BJ (cell line): ENCODE data around the gene SEL1L. TPM values are rescaled to one million over a fixed set of nuclear protein-coding genes. Genes with fewer than 3 reads are reported as not detected.

Experiments
- CTCF ChIA-PET: fragments of 350-600 bp; formaldehyde crosslinking; extraction: SDS; loops from one replicate; lab custom pipeline; 2021; ENCODE audit warnings: antibody characterized with exemption, inconsistent platforms; lab: Yijun Ruan, JAX
- POLR2A ChIA-PET: fragments of 300-600 bp; sonication (Branson Sonifier 250); formaldehyde crosslinking; extraction: SDS; loops from one replicate; lab custom pipeline; 2021; ENCODE audit warnings: antibody characterized with exemption; lab: Charles Lee
- DNase-seq: peaks from one replicate; pipeline ENCODE4 v3.0.0-alpha.2; 2011; ENCODE audit warnings: low read depth
- H3K27me3 ChIP-seq: 2 replicates; pipeline ENCODE4 v1.6.0; 2011; ENCODE audit warnings: low read length; ENCODE audit not compliant: control insufficient read depth, insufficient read depth
- H3K36me3 ChIP-seq: 2 replicates; pipeline ENCODE4 v1.5.1; 2011; ENCODE audit warnings: low read length; ENCODE audit not compliant: control insufficient read depth, insufficient read depth
- H3K4me3 ChIP-seq: 2 replicates; pipeline ENCODE4 v1.5.1; 2011; ENCODE audit warnings: low read depth, mild to moderate bottlenecking, control low read depth, low read length
- CTCF ChIP-seq: IDR thresholded peaks from 2 replicates; pipeline ENCODE4 v1.5.1; 2011; ENCODE audit warnings: low read depth, mild to moderate bottlenecking, control low read depth, inconsistent platforms, low read length, moderate library complexity; ENCODE audit not compliant: insufficient read depth
- polyA plus RNA-seq: library from polyadenylated mRNA; depleted of rRNA; stranded (reverse); fragments of >200 nt; gene quantifications from 2 replicates; pipeline ENCODE4 v1.2.3, GENCODE V29; 2011

SEL1L gene
- polyA plus RNA-seq, 1 experiment, result 21.7 TPM

GRCh38 chr14:81511111-81511904, 22.3 kb downstream of the SEL1L start:
- no peak for TF ChIP-seq CTCF
- ChIA-PET CTCF (no interaction called here), POLR2A (no interaction called here)
- H3K4me3 ChIP-seq, result no peak overlapping the region
- H3K36me3 ChIP-seq, result peaks cover 10% of the 10 kb centered on the region
- DNase-seq, result no peak
- no peaks in the 10 kb centered on the region for H3K27me3 ChIP-seq

DNA sequence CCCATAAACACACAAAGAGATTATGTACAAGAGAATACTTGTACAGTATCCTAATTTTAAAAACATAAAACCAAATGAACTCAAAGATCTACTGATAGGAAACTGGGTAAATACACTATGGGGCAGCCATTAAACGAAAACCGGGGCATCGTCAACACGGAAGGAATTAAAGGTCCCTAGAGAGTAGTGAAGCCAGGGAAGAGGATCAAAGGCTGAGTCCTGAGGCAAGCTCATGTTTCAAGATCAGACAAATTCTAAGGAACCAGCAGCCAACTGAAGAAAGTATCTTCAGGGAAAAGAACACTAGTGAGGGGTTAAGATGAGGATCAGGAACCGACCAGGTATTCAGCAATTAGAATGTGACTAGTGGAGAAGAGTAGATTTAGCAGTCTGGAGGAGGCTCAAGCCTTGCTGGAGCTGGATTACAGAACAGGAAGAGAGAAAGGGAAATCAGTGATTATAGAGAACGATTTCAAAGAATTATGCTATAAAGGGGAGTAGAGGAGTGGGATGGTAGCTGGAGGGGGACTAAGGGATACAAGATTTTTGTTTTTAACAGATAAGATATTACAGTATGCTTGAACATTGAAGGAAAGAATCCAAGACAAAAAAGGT, 23.7 kb downstream of the SEL1L start:
- Histone ChIP-seq H3K36me3 (peaks cover 12% of the 10 kb centered on the region), H3K27me3 (no peaks in the 10 kb centered on the region), H3K4me3 (no peak overlapping the region)
- ChIA-PET CTCF (interaction anchor here (0.8 kb wide), 1 partner anchor 25 kb away, joined by 3 read pairs; no protein-coding TSS in a partner anchor), POLR2A (no interaction called here)
- DNase-seq, result no peak
- no peak for TF ChIP-seq CTCF

DNA sequence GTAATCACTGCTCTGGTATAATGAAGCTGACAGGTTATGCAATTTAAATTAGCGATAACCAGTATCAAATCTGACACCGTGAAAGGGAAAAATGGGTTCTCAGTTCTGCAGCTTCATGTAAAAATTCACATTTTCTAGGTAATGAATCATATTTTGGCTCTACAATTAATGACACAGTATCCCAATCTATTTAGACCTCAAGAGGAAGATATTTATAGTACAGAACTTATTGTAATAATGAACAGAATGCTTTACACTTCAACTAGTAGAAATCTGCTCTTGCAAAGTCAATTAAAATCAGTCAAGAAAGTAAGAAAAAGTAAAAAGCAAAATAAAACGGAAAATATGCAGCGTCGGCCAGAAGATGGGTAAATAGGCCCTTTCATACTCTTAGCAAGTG, 24.3 kb downstream of the SEL1L start:
- H3K36me3 ChIP-seq, result peaks cover 12% of the 10 kb centered on the region
- H3K27me3 ChIP-seq, result no peaks in the 10 kb centered on the region
- no peak overlapping the region for H3K4me3 ChIP-seq
- TF ChIP-seq CTCF, result no peak
- no peak for DNase-seq
- ChIA-PET POLR2A (interaction anchor here (0.6 kb wide), 1 partner anchor 33 kb away, joined by 3 read pairs; no protein-coding TSS in a partner anchor), CTCF (no interaction called here)

GRCh38 chr14:81506487-81506886, 27.2 kb downstream of the SEL1L start:
- POLR2A ChIA-PET, result no interaction called here
- Histone ChIP-seq H3K27me3 (no peaks in the 10 kb centered on the region), H3K4me3 (no peak overlapping the region), H3K36me3 (peaks cover 6% of the 10 kb centered on the region)
- no peak for DNase-seq
- no peak for TF ChIP-seq CTCF
- CTCF ChIA-PET, result no interaction called here

- POLR2A ChIA-PET, result interaction anchor here (0.6 kb wide), 1 partner anchor 268 kb away, joined by 4 read pairs; no protein-coding TSS in a partner anchor
- no peak for TF ChIP-seq CTCF
Observed at GRCh38 chr14:81504864-81505263, 28.8 kb downstream of the SEL1L start.

More at GRCh38 chr14:81504864-81505263, 28.8 kb downstream of the SEL1L start:
- no peaks in the 10 kb centered on the region for H3K27me3 ChIP-seq
- CTCF ChIA-PET, result interaction anchor here (1.1 kb wide), 1 partner anchor 29 kb away, joined by 4 read pairs; no protein-coding TSS in a partner anchor
- no peak overlapping the region for H3K4me3 ChIP-seq
- H3K36me3 ChIP-seq, result peaks cover 8% of the 10 kb centered on the region
- DNase-seq, result no peak
